OCI-LY7 (cell line): ENCODE results near the gene CBY2. TPM values are rescaled to one million over a fixed set of nuclear protein-coding genes. Genes with fewer than 3 reads are reported as not detected.

ENCODE experiments used
- BruUV-seq: library from RNA; stranded (reverse); fragments of 400-500 nt; replicated peaks from 2 replicates; lab custom pipeline; 2021; lab: Mats Ljungman, UMichigan
- CTCF ChIA-PET: fragments of 300-600 bp; sonication (Branson Sonifier 250); formaldehyde crosslinking; loops from one replicate; lab custom pipeline; 2022; ENCODE audit warnings: antibody characterized with exemption; ENCODE audit not compliant: unreplicated experiment; lab: Charles Lee
- POLR2A ChIA-PET: fragments of 300-600 bp; sonication (Branson Sonifier 250); formaldehyde crosslinking; loops from one replicate; lab custom pipeline; 2022; ENCODE audit warnings: antibody characterized with exemption; lab: Charles Lee
- DNase-seq: peaks from one replicate; pipeline ENCODE4 v3.0.0-alpha.2; 2015; ENCODE audit warnings: low spot score
- H2AFZ ChIP-seq: fragments of 200-600 bp; sonication (generic), shearing (Covaris generic); 2 replicates; pipeline ENCODE4 v1.6.1; 2014; ENCODE audit warnings: mild to moderate bottlenecking, antibody characterized with exemption, low read length, moderate library complexity
- H3K27ac ChIP-seq: fragments of 200-600 bp; sonication (generic); 2 replicates; pipeline ENCODE4 v1.5.1; 2014; ENCODE audit warnings: mixed run types, low read depth, mild to moderate bottlenecking, moderate library complexity, low read length, inconsistent platforms; ENCODE audit not compliant: poor library complexity, severe bottlenecking
- H3K36me3 ChIP-seq: fragments of 200-600 bp; sonication (generic); 2 replicates; pipeline ENCODE4 v1.6.1; 2014; ENCODE audit warnings: mild to moderate bottlenecking, antibody characterized with exemption, low read length, moderate library complexity, mixed read lengths; ENCODE audit not compliant: insufficient read depth
- H3K4me1 ChIP-seq: fragments of 200-600 bp; sonication (generic); 2 replicates; pipeline ENCODE4 v1.5.1; 2014; ENCODE audit warnings: mild to moderate bottlenecking, low read length; ENCODE audit not compliant: insufficient read depth, poor library complexity, severe bottlenecking
- H3K4me2 ChIP-seq: fragments of 200-600 bp; sonication (generic); 2 replicates; pipeline ENCODE4 v1.6.1; 2014; ENCODE audit warnings: mild to moderate bottlenecking, low read length
- H3K4me3 ChIP-seq: fragments of 200-600 bp; sonication (generic); 2 replicates; pipeline ENCODE4 v1.5.1; 2014; ENCODE audit warnings: mild to moderate bottlenecking, low read depth, low read length; ENCODE audit not compliant: poor library complexity, severe bottlenecking
- H3K79me2 ChIP-seq: fragments of 200-600 bp; sonication (generic); 2 replicates; pipeline ENCODE4 v1.6.1; 2016; ENCODE audit warnings: low read depth, mild to moderate bottlenecking, low read length, moderate library complexity, mixed read lengths; ENCODE audit not compliant: insufficient read depth
- H3K9me2 ChIP-seq: fragments of 200-600 bp; sonication (generic); 2 replicates; pipeline ENCODE4 v1.6.1; 2016; ENCODE audit warnings: mild to moderate bottlenecking, low read length, mixed read lengths; ENCODE audit not compliant: insufficient read depth
- H3K9me3 ChIP-seq: fragments of 200-600 bp; sonication (generic); 2 replicates; pipeline ENCODE4 v1.6.1; 2014; ENCODE audit warnings: mild to moderate bottlenecking, mixed run types, low read length, mixed read lengths
- H4K20me1 ChIP-seq: fragments of 200-600 bp; sonication (generic); 2 replicates; pipeline ENCODE4 v1.6.1; 2014; ENCODE audit warnings: mild to moderate bottlenecking, antibody characterized with exemption, low read length, moderate library complexity, mixed read lengths; ENCODE audit not compliant: insufficient read depth
- EZH2phosphoT487 ChIP-seq: fragments of 200-600 bp; sonication (generic); IDR thresholded peaks from 2 replicates; pipeline ENCODE4 v1.6.1; 2018; ENCODE audit warnings: low read depth, borderline replicate concordance, mild to moderate bottlenecking, mixed run types, antibody characterized with exemption, low read length, moderate library complexity, mixed read lengths
- intact Hi-C: fragments of 100-400 bp; cut with micrococcal nuclease; formaldehyde crosslinking; loops from one replicate; pipeline ENCODE4 v1.10.0; 2022; ENCODE audit not compliant: unreplicated experiment
- total RNA-seq, 2 experiments: library from RNA; depleted of rRNA in 1 of 2; stranded (reverse); fragments of >200 nt in 1 of 2; shearing (Covaris generic) in 1 of 2; gene quantifications; 2 replicates each; pipeline ENCODE4 v1.2.3, GENCODE V29; 2014 to 2022
- TF ChIP-seq, protein P1 (sequence below): fragments of 200-600 bp; sonication (generic); conservative IDR thresholded peaks from 2 replicates; pipeline ENCODE4 v1.5.1; 2014; ENCODE audit warnings: mild to moderate bottlenecking, antibody characterized with exemption, low read length, moderate library complexity, mixed read lengths

CBY2 gene
- total RNA-seq, 2 experiments from 2014 or later: not detected

DNA sequence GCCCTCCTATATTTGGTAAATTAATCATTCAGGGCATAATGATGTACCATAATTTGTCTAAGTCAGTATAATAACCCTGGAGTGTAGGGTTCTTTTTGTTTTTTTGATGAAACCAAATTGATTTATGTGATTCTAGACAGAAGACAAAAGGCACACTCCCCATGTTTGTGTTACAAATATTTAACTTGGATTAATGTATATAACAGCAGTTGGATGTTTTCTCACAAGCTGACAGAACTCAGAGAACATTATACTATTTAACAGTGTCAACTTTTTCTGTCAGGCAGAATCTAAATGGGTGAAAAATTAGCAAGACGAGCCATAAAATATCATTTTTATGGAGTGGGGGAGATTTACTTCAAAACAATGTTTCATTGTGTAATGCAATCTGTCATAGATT lies 15.2 kb downstream of the CBY2 start:
- no peaks in the 10 kb centered on the region for H3K4me1 ChIP-seq
- POLR2A ChIA-PET: interaction anchor here (0.5 kb wide), 1 partner anchor 141 kb away, joined by 3 read pairs; no protein-coding TSS in a partner anchor
- no TSS peak for BruUV-seq
- no peaks in the 10 kb centered on the region for H3K79me2 ChIP-seq
- H2AFZ ChIP-seq: no peak overlapping the region
- no peaks in the 10 kb centered on the region for H4K20me1 ChIP-seq
- H3K4me2 ChIP-seq: no peak overlapping the region
- H3K9me3 ChIP-seq: no peaks in the 10 kb centered on the region
- no peak overlapping the region for H3K27ac ChIP-seq
- no peak overlapping the region for H3K4me3 ChIP-seq
- H3K36me3 ChIP-seq: no peaks in the 10 kb centered on the region
- H3K9me2 ChIP-seq: no peaks in the 10 kb centered on the region
- no peak for TF ChIP-seq EZH2phosphoT487
- TF ChIP-seq, protein P1, sequence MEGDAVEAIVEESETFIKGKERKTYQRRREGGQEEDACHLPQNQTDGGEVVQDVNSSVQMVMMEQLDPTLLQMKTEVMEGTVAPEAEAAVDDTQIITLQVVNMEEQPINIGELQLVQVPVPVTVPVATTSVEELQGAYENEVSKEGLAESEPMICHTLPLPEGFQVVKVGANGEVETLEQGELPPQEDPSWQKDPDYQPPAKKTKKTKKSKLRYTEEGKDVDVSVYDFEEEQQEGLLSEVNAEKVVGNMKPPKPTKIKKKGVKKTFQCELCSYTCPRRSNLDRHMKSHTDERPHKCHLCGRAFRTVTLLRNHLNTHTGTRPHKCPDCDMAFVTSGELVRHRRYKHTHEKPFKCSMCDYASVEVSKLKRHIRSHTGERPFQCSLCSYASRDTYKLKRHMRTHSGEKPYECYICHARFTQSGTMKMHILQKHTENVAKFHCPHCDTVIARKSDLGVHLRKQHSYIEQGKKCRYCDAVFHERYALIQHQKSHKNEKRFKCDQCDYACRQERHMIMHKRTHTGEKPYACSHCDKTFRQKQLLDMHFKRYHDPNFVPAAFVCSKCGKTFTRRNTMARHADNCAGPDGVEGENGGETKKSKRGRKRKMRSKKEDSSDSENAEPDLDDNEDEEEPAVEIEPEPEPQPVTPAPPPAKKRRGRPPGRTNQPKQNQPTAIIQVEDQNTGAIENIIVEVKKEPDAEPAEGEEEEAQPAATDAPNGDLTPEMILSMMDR: no peak
- CTCF ChIA-PET: no interaction called here
- DNase-seq: no peak
- intact Hi-C loops: no loop called here

DNA sequence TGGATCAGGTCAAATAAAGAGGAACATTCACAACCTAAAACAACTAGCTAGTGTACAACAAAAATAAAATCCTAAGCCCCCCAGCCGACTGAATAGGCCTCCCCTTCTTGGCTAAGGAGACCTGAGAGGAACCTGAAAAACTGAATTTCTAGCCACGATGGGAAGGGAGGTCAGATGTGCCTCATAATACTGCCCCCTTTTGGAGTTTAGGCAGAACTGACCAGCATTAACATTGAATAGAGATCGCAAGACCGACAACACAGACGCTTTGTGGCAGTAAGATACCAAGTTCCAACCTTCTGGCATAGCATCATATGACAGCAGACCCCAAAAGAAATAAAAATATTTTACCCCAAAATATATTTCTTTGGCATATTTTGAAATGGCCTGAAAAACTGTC lies 15.9 kb downstream of the CBY2 start:
- no peaks in the 10 kb centered on the region for H3K9me2 ChIP-seq
- no peak overlapping the region for H2AFZ ChIP-seq
- no peak overlapping the region for H3K27ac ChIP-seq
- H3K4me2 ChIP-seq: no peak overlapping the region
- CTCF ChIA-PET: no interaction called here
- intact Hi-C loops: no loop called here
- no peaks in the 10 kb centered on the region for H3K4me1 ChIP-seq
- no peaks in the 10 kb centered on the region for H3K36me3 ChIP-seq
- no peaks in the 10 kb centered on the region for H3K79me2 ChIP-seq
- no peaks in the 10 kb centered on the region for H4K20me1 ChIP-seq
- POLR2A ChIA-PET: interaction anchor here (0.5 kb wide), 1 partner anchor 140 kb away, joined by 3 read pairs; no protein-coding TSS in a partner anchor
- H3K4me3 ChIP-seq: no peak overlapping the region
- H3K9me3 ChIP-seq: no peaks in the 10 kb centered on the region
- DNase-seq: peak; percentile 7
- BruUV-seq: no TSS peak
- TF ChIP-seq, protein P1: peak; percentile 68
- no peak for TF ChIP-seq EZH2phosphoT487

DNA sequence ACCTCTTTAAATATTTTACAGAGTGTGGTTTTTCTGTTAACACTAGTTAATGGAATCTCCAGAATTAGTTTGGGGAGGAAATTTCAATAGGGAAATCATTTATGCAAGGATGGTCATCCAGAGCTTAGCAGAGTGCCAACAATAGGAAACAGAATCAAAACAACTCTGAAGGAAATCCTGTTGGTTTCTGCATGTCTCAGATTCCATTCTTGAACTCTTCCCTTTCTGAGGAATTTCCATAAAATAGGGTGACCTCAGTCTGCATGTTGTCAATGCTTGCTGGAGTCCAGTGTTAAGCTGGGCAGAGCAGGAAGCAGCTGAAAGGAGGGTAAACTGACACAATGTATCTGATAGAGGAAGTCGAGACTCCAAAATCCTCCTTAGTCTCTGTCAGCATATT lies 16.9 kb downstream of the CBY2 start:
- no TSS peak for BruUV-seq
- DNase-seq: no peak
- H3K4me2 ChIP-seq: no peak overlapping the region
- H3K9me3 ChIP-seq: no peaks in the 10 kb centered on the region
- intact Hi-C loops: no loop called here
- H3K4me1 ChIP-seq: no peaks in the 10 kb centered on the region
- no peak overlapping the region for H3K27ac ChIP-seq
- H2AFZ ChIP-seq: no peak overlapping the region
- no peak overlapping the region for H3K4me3 ChIP-seq
- H3K79me2 ChIP-seq: no peaks in the 10 kb centered on the region
- ChIA-PET CTCF (no interaction called here), POLR2A (no interaction called here)
- no peaks in the 10 kb centered on the region for H4K20me1 ChIP-seq
- TF ChIP-seq EZH2phosphoT487: no peak
- TF ChIP-seq, protein P1: no peak
- H3K36me3 ChIP-seq: no peaks in the 10 kb centered on the region
- H3K9me2 ChIP-seq: no peaks in the 10 kb centered on the region
